DOHH2 (cell line): ENCODE measurements around the gene LMCD1.

ENCODE experiments used
- H3F3A ChIP-seq: fragments of 200-600 bp; sonication (generic), shearing (Covaris generic); 2 replicates; pipeline ENCODE4 v1.6.0; 2016; ENCODE audit warnings: antibody characterized with exemption, mild to moderate bottlenecking; ENCODE audit not compliant: control insufficient read depth, insufficient read depth
- H3K27ac ChIP-seq: fragments of 200-600 bp; sonication (generic); 2 replicates; pipeline ENCODE4 v1.5.1; 2014; ENCODE audit warnings: low read depth, mild to moderate bottlenecking, low read length, moderate library complexity
- H3K27me3 ChIP-seq: fragments of 200-600 bp; sonication (generic); 2 replicates; pipeline ENCODE4 v1.6.1; 2014; ENCODE audit warnings: mild to moderate bottlenecking, low read length, mixed read lengths; ENCODE audit not compliant: control insufficient read depth
- H3K36me3 ChIP-seq: fragments of 200-600 bp; sonication (generic); 2 replicates; pipeline ENCODE4 v1.6.1; 2014; ENCODE audit warnings: mild to moderate bottlenecking, low read length, moderate library complexity, mixed read lengths; ENCODE audit not compliant: control insufficient read depth
- H3K4me1 ChIP-seq: fragments of 200-600 bp; sonication (generic); 2 replicates; pipeline ENCODE4 v1.6.1; 2014; ENCODE audit warnings: mild to moderate bottlenecking, low read length, mixed read lengths; ENCODE audit not compliant: control insufficient read depth
- H3K4me2 ChIP-seq: fragments of 200-600 bp; sonication (generic); 2 replicates; pipeline ENCODE4 v1.6.0; 2014; ENCODE audit warnings: mild to moderate bottlenecking, low read length, moderate library complexity
- H3K4me3 ChIP-seq: fragments of 200-600 bp; sonication (generic); 2 replicates; pipeline ENCODE4 v1.5.1; 2014; ENCODE audit warnings: mild to moderate bottlenecking, low read length, mixed read lengths
- H3K79me2 ChIP-seq: fragments of 200-600 bp; sonication (generic); 2 replicates; pipeline ENCODE4 v1.6.1; 2014; ENCODE audit warnings: mild to moderate bottlenecking, low read length, mixed read lengths; ENCODE audit not compliant: control insufficient read depth
- H3K9me2 ChIP-seq: fragments of 200-600 bp; sonication (generic); replicated peaks from 2 replicates; pipeline ENCODE4 v1.6.1; 2014; ENCODE audit warnings: mild to moderate bottlenecking, low read length, mixed read lengths; ENCODE audit not compliant: control insufficient read depth
- H3K9me3 ChIP-seq: fragments of 200-600 bp; sonication (generic); 2 replicates; pipeline ENCODE4 v1.6.1; 2014; ENCODE audit warnings: antibody characterized with exemption, low read length, mixed read lengths; ENCODE audit not compliant: control insufficient read depth, insufficient read depth
- H4K20me1 ChIP-seq: fragments of 200-600 bp; sonication (generic); 2 replicates; pipeline ENCODE4 v1.6.0; 2014; ENCODE audit warnings: low read depth, mild to moderate bottlenecking, antibody characterized with exemption, low read length, moderate library complexity; ENCODE audit not compliant: control insufficient read depth, insufficient read depth
- CTCF ChIP-seq: fragments of 200-600 bp; sonication (generic); IDR thresholded peaks from one replicate; pipeline ENCODE4 v1.5.1; 2014; ENCODE audit warnings: antibody characterized with exemption, mild to moderate bottlenecking, low read depth, low read length; ENCODE audit not compliant: poor library complexity, severe bottlenecking
- EZH2phosphoT487 ChIP-seq: fragments of 200-600 bp; sonication (generic); IDR thresholded peaks from 2 replicates; pipeline ENCODE4 v1.6.1; 2017; ENCODE audit warnings: borderline replicate concordance, mild to moderate bottlenecking, antibody characterized with exemption, low read length, moderate library complexity, mixed read lengths

LMCD1 gene

GRCh38 chr3:8455526-8456411 lies 45.9 kb upstream of the LMCD1 start:
- no peaks in the 10 kb centered on the region for H3K9me2 ChIP-seq
- TF ChIP-seq EZH2phosphoT487 (no peak), CTCF (no peak)

GRCh38 chr3:8456412-8456811 lies 45.2 kb upstream of the LMCD1 start:
- Histone ChIP-seq H3K9me3 (no peaks in the 10 kb centered on the region), H3K27me3 (no peaks in the 10 kb centered on the region), H3F3A (no peaks in the 10 kb centered on the region), H3K27ac (no peak overlapping the region), H3K4me2 (no peak overlapping the region), H3K9me2 (no peaks in the 10 kb centered on the region), H3K4me3 (no peak overlapping the region), H4K20me1 (no peaks in the 10 kb centered on the region), H3K4me1 (no peaks in the 10 kb centered on the region), H3K36me3 (no peaks in the 10 kb centered on the region), H3K79me2 (no peaks in the 10 kb centered on the region)
- TF ChIP-seq EZH2phosphoT487 = no peak
- no peak for TF ChIP-seq CTCF

More at GRCh38 chr3:8455526-8456411, 45.9 kb upstream of the LMCD1 start:
- Histone ChIP-seq H3F3A (no peaks in the 10 kb centered on the region), H3K9me3 (no peaks in the 10 kb centered on the region), H3K27me3 (no peaks in the 10 kb centered on the region), H3K4me1 (no peaks in the 10 kb centered on the region), H3K4me3 (no peak overlapping the region), H4K20me1 (no peaks in the 10 kb centered on the region), H3K27ac (no peak overlapping the region), H3K79me2 (no peaks in the 10 kb centered on the region), H3K36me3 (no peaks in the 10 kb centered on the region), H3K4me2 (no peak overlapping the region)

GRCh38 chr3:8457039-8457438 lies 44.6 kb upstream of the LMCD1 start:
- no peak overlapping the region for H3K27ac ChIP-seq
- H3K9me2 ChIP-seq = no peaks in the 10 kb centered on the region
- no peaks in the 10 kb centered on the region for H3K4me1 ChIP-seq
- no peak overlapping the region for H3K4me3 ChIP-seq
- H3K36me3 ChIP-seq = no peaks in the 10 kb centered on the region
- H3K4me2 ChIP-seq = no peak overlapping the region
- H3K9me3 ChIP-seq = no peaks in the 10 kb centered on the region
- H3K27me3 ChIP-seq = no peaks in the 10 kb centered on the region
- H3K79me2 ChIP-seq = no peaks in the 10 kb centered on the region
- no peak for TF ChIP-seq CTCF
- no peak for TF ChIP-seq EZH2phosphoT487
- H3F3A ChIP-seq = no peaks in the 10 kb centered on the region
- H4K20me1 ChIP-seq = no peaks in the 10 kb centered on the region
